Measurements from ENCODE around the gene PPP2R1B.
"Not testable (repeated sequence)": the region's sequence is repeated elsewhere in the genome, so short reads cannot be mapped to it uniquely, and the experiment has no call there.

PPP2R1B gene

DNA sequence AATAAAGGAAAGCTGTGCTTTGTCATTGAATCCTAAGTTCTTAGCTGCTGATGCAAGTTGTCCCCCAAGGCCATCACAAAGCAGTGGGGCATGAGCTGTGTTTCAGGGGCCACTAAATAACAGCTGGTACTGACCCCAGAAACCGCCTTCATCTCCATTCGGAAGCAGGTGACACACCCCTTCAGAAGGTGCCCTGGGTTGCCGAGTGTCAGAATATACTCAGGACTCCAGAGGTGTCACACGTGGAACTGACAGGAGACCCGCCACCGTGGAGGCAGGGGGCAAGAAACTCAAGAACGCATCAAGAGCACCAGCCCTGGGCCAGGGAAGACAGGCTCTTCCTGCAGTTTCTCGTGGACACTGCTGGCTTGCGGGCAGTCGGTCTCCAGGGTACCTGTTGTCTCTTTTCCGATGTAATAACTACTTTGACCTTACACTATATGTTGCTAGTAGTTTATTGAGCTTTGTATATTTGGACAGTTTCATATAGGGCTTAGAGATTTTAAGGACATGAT, 41.5 kb downstream of the PPP2R1B start:
- no peak for DNase-seq

DNA sequence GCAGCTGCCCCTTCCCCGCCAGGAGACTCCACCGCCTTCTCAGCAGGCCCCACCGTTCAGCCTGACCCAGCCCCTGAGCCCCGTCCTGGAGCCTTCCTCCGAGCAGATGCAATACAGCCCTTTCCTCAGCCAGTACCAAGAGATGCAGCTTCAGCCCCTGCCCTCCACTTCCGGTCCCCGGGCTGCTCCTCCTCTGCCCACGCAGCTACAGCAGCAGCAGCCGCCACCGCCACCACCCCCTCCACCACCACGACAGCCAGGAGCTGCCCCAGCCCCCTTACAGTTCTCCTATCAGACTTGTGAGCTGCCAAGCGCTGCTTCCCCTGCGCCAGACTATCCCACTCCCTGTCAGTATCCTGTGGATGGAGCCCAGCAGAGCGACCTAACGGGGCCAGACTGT, 42.6 kb downstream of the PPP2R1B start:
- DNase-seq, result no peak

DNA sequence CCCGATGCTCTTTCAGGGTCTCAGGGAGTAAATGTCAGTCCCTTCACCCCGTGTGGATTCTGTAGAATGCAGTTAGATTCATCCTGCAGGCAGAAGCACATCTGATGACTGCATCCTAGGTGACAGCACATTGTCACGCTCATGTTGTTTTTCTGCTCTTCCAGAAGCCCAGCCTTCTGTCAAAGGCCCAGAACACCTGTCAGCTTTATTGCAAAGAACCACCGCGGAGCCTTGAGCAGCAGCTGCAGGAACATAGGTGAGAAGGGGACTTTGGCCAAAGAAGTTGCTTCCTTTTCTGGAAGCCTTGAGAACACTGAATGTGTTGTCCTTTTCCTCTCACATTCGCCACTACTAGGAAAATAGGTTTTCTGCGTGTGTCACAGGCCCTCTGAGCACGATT, 43.7 kb downstream of the PPP2R1B start:
- no peak for DNase-seq

DNA sequence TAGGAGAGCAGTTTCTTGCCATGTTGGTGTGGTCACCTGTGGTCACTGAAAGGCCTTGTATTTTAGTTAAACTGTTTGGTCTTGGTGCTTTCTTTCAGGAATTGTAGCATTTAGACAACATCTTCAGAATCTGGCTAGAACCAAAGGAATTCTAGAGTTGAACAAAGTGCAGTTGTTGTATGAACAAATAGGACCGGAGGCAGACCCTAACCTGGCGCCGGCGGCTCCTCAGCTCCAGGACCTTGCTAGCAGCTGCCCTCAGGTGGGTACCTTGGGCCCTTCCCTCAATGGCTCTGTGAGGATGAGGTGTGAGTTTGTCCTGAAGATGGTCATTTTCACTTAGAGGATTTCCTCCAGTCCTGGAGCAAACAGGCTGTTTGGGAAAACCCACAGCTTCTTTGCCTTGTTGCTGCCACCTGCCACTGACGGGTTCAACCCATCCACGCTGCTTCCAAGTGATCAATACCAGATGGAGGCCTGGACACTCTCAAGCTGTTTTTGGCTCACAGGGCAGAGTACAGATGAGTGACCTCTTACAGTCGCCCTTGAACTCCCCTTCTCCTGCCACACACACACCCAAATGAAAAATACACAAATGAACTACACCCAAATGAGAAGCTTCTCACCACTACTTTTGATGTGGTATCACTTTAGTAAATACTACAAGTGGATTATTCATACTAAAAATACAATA, 45.2 kb downstream of the PPP2R1B start:
- DNase-seq, result no peak

DNA sequence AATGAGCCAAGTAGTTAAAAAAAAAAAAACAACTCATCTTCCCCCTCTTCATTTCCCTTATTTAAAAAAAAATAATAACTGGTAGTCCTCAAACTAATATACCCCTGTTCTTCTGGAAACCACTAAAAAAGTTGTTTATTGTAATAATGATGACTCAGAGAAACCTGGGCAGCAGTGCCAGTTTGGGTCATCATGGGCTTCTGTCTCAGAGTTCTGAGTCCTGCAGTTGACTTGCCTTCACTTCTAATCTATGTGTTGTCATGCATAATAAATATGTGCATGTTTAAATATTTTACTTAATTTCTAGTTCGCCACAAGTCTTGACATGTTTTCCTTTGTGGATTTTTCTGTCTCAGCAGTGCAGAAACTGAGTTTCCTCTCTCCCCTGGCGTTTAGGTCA, 46.8 kb downstream of the PPP2R1B start:
- no peak for DNase-seq

DNA sequence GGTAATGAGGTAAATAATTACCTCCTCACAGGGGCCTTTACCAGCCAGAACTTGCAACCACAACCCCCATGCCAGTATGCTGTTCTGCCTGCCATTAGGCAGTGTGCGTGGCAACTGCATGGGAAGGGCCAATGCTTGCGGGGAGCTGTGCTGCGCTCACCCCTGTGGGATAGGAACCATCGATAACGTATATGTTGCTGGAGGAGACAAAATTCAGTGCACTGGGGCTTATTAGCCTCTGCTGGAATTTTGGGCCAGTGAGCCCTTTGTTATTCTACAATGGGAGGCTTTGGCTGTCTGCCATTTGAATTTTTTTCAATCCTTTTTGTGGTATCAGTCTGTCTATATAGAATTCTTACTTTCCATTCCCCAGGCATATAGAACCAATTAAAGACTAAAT, 47.3 kb downstream of the PPP2R1B start:
- no peak for DNase-seq

DNA sequence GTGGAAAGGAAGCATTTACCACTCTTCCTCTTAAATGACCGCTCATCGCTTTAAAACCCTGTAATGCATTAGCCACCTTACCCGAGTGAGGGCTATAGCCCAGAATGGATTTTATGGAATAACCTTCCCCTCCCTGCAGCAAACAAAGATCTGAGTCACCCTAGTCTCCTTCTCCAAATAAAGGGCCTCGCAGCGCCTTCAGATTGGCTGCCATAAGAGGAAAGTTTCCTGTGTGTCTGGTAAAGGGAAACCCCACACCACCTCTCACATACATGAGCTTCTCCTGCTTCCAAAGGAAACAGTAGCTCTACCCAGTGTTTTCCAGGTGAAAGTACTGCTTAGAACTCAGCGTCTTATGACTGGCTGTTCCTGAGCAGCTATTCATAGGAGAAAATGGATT, 47.8 kb downstream of the PPP2R1B start:
- no peak for DNase-seq

DNA sequence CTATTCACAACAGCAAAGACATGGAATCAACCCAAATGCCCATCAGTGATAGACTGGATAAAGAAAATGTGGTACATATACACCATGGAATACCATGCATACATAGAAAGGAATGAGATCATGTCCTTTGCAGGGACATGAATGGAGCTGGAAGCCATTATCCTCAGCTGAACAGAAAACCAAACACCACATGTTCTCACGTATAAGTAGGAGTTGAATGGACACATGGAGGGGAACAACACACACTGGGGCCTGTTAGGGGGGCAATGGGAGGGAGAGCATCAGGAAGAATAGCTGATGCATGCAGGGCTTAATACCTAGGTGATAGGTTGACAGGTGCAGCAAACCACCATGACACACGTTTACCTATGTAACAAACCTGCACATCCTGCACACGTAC, 48.5 kb downstream of the PPP2R1B start:
- not testable (repeated sequence) for DNase-seq

DNA sequence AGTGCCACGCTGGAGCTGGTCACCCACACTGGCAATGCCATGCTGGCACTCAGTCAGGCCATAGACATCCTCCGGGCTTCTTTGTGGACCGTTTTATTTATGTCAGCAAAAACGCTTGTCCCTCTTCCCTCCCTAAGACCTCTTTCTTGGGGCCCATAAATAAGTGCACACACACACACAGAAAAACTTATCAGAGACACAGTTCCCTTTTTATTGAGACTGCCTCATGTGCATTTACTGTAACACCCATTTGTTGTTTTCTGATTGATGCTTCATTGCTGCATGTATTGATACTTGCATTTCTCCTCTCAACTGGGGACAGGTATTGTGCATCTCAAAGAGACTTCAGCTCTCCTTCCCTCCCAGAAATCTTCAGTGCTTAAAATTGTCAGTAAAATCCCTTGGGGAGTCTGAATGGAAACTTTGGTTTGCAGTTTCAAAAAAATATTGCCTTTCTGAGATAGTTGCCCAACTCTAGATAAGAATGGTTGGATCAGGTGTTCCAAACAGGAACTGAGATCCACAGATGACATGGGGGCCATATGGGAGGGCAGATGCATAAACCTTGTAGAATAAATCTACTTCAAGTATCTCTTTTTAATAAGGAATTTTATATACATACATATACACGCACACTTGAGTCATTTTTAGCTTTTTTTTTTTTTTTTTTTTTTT, 50.9 kb downstream of the PPP2R1B start:
- no peak for DNase-seq

DNA sequence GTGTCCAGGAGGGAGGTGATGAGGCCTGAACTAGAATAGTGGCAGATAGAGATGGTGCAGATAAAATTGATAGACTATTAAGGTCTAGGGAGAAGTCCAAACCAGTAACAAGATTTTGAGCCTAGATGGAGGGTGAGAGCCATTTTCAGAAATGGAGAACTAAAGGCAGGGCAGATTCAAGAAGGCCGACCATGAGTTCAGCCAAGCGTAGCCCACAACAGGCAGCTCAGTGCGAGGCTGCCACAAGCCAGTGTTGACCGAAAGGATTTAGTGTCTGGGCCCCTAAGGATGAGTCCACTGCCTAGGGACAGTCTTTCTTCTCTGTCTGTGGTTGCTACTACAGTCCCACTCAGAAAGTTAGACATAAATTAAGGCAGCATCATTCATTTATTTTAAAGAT, 51.7 kb downstream of the PPP2R1B start:
- no peak for DNase-seq

DNA sequence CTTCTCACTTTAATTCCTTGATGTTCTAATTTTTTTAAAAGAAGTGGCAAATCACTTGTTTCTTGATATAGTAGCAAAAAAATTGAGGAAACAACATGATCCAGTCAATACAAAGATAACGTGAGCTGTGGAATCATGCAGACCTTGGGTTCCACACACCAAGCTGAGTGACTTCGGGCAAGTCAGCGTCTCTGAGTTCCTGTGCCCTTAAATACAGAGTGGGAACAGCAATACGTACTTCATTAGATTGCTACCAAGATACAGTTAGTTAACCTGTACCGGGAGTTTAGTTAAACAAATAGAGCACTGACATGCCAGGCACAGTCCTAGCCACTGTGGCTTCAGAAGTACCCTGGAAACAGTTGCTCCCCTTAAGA, 58.5 kb downstream of the PPP2R1B start:
- DNase-seq, result no peak

DNA sequence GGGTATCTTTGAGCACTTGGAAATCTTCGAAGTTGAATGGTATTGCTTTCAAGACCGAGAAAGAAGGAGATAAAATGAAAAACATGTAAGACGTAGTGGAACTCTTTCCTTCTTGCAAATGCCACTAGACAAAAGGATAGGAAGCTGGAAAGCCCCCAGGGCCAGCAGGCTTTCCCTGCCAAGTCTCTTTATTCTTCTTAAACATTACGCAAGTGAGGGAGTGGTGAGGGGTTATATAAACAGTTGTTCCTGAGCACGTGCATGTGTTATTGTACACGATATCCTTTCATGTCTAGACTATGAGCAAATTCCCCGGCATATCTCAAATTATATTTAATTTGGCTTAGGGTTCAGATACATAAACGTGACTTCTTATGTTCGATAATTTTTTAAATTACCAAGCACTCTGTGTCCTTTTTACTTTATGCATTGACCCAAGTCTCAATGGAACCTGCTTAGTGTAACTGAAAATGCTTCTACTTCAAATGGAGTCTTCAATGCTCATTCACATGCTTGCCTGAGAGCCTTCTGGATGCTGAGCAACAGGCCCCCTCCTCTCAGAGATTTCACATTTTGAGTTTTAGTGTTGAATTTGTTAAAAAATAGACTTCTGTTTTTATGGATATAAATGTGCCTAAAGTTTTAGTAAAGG, 59.0 kb downstream of the PPP2R1B start:
- no peak for DNase-seq

DNA sequence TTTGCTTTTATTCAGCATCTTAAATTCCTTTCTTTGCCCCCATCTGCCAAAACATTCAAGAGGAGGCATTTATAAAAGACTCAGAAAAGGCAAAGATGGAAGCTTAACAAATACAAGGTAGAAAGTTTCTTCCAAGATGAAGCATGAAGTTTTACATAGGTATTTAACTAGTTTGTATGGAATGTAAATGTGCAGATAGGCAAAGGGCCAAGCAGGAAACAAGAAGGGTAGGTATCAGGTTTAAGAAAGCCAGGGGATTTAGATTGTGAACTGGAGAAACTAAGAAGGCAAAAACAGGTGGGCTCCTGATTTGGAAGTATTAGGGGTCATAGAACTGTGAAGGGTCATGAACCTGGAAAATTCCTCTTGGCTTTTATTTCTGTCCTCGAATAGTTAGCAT, 62.6 kb downstream of the PPP2R1B start:
- no peak for DNase-seq

DNA sequence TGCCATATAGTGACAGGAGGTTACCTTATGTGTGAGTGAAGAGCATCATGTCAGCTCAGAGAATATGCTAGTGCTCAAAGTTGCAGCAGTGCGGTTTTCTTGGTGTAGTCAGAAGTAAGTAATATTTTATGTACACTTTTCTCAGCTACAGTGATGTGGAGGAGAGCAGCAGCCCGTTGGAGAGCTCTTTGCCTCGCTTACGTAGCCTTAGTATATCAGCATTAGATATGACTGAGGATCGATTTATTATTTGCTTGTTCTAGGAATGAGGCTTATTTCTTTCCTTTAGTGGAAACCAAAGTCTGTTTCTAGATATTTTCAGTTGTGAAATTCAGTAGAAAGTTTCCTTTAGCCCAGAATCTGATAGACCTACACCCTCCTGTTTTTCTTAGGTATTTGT, 63.6 kb downstream of the PPP2R1B start:
- no peak for DNase-seq

DNA sequence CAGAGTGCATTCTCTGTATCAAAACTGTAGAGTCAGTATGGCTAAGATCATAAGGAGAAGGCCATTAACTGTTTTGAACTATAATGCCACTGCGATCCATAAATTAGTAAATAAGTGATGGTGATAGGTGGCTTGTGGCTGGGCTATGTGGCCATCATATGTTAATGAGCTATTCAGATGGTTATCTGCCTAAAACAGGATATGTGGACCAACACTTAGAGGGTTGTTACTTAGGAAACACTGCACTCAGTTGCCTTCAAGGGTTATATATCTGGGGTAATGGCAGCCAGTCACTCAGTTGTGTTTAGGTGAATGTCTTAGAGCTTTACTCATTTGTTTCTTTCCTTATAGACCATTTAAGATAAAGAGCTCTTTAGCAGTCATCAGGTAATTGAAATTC, 66.0 kb downstream of the PPP2R1B start:
- no peak for DNase-seq

DNA sequence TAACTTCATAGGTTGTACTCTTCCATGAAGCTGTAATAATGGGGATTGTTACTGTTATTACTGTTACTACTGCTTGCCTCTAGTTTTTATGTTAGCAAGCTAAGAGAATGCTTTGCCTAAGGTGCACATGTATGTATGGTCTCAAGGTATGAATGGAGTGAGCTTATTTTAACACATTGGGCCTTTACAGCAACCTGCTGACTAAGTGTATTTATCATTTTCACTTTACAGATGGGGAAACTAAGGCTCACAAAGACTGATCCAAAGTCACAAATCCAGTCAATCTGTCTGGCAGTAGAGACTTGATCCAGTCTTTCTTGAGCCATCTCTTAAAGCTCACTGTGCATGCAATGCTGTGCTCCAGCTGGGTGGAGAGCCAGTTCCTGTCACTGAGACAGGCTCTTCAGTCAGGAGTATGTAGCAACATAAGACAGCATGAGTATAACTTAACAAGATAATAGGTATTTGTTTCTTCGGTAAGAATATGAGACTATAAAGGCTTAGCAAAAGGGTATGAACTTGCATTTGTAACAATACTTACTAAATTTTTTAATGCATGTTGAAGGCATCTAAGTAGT, 66.5 kb downstream of the PPP2R1B start:
- DNase-seq, result no peak

DNA sequence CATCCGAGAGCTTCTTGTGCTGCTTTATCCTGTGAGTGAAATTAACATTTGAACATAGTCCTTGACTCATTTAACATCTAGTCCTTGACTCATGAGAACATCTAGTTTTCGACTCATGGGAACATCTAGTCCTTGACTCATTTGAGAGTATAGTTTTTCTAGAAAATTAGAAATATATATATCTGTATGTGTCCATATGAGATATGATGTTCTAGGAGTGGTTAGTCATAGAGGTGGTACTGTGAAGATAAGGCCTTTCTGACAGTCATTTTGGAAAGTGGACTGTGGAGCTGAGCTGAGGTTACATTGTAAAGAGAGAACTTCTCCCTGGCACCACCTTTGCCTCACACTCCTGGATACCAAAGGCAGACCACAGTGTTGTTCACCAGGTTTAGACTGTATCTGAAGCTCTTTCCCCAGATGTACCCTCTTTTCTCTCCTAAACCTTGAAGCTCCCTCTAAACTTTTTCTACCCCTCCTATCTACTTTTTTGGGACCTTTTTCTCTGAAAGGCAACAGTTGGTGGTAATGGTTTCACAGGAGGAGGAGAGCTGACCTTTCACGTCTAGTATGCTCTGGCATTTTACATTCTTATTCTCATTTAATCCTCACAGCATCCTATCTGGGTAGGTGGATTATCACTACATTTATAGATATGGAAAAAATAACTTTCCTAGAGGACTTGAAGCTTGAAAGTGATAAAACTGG, 67.2 kb downstream of the PPP2R1B start:
- DNase-seq, result no peak

DNA sequence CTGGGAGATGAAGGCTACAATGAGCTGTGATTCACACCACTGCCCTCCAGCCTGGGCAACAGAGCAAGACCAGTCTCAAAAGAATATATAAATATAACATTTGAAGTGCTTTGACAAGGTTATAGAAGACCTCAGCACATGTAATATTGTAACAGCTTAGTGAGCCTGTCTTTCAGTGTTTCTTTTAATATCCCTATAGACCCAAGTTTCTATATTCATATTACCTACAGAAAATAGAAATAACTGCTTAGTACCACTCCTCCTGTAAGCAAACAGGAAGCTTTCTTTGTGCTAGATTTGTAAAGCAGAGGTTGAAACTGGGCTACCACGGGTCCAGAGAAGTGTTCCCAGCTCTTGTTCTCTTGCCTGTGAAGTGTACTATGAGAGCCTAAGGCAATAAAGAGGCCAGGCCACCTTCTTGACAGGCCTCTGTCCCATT, 68.2 kb downstream of the PPP2R1B start:
- no peak for DNase-seq

DNA sequence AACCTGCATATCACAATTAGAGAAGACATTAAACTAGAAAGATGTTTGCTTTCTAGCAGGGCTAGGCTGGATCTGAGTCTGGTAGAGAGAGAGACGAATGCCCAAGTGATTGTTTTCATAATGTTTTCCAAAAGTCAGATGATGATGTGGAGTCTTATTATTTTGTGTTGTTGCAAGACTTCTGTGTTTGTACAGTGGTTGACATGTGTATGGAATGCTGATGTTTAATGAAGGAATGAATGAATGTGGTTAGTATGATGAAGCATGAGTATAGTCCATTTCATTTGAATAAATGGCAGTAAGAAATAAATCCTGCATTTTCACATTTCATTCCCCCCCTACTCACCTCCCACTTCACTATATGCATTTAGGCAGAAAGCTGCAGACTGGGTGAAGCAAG, 69.6 kb downstream of the PPP2R1B start:
- no peak for DNase-seq

DNA sequence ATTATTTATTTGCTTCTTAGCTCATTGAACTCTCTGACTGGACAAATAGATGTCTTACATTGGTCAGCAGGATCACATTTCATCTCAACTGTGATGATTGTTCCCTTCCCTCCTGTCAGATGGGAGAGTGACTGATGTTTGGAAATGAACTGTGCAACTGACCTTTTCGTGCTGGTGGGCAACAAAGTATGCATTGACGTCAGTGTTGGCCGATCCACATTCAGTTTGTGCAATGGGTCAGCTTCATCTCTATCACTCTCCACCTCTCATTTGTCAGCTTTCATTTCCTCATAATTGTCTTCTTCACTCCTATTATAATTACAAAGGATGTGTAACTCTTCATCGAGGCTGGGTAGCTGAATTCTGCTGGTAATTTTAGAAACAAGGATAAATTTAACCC, 71.3 kb downstream of the PPP2R1B start:
- DNase-seq, result no peak

DNA sequence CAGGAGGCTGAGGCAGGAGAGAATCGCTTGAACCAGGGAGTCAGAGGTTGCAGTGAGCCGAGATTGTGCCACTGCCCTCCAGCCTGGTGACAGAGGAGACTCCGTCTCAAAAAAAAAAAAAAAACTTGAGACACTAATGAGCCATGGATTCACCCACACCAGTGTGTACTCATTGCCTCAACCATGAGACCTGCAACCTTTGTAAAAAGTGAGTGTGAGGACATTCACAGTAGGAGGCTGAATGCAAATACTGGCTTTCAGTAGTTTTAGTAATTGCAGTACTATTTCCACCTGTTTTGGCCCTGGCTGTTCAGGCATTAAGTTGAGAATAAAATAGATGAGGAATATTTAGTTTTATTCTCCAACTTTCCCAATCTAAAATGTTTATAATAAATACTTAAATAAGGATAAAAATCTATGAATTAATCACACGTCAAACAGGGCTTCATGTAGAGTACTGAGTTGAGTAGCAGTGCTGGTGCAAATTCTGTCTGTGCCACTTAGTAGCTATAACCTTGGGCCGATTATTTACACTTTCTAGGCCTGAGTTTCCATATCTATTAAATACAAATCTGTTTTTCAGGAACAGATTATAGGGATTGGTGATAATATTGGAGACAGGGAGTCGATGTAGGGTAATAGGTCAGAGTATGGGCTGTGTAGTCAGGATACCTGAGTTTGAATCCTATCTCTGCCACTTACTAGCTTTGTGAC, 72.8 kb downstream of the PPP2R1B start:
- peak in 1 of 2 experiments; percentile 10 for DNase-seq

DNA sequence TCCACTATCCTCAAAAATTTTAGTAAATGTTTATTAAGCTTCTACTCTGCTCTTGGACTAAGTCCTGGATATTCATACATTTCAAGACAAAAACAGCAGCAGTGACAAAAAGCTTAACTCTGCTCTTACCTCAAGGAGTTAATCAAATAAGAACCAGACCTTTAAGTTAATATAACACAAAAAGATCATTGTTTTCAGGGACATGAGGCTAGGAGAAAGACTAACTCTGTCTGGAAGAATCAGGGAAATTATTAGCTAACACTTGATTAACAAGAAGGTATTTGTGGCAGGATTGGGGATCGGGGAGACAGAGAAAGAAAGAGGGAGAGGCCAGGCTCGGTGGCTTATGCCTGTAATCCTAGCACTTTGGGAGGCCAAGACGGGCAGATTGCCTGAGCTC, 74.4 kb downstream of the PPP2R1B start:
- no peak for DNase-seq

DNA sequence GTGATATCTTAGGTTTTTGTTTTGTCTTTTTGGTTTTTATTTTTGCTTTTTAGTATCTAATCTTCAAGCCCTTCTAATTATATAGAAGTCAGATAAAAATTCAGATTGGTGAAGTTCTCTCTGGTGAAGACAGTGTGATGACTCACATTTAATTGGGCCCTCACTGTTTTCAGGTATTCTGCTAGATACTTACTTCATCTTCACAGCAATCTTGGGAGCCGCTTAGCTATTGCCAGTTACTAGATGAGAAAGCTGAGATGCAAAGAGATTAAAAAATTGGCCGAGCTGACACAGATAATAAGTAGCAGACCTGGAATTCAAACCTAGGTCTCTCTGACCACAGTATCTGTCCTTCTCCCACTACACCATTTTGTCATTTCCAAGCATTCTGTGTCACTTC, 75.0 kb downstream of the PPP2R1B start:
- DNase-seq, result no peak

Measured in NCI-H2081 (cell line).